HEK293 (cell line): ENCODE data around the gene OXGR1.

Experiments
- ZNF132 ChIP-seq: fragments of 450-650 bp; formaldehyde crosslinking; IDR thresholded peaks from 2 replicates; pipeline ENCODE4 v1.5.1; 2017; ENCODE audit warnings: missing biosample characterization, missing genetic modification characterization, borderline replicate concordance
- ZNF148 ChIP-seq: fragments of 450-650 bp; formaldehyde crosslinking; IDR thresholded peaks from 2 replicates; pipeline ENCODE4 v1.5.0; 2017; ENCODE audit warnings: missing biosample characterization, missing genetic modification characterization, borderline replicate concordance
- TF ChIP-seq, protein P1 (sequence below): fragments of 450-650 bp; formaldehyde crosslinking; IDR thresholded peaks from 2 replicates; pipeline ENCODE4 v1.5.1; 2016; ENCODE audit warnings: missing biosample characterization, missing genetic modification characterization

- TF ChIP-seq ZNF132 (tag by site-specific recombination) (no peak), ZNF148 (tag by site-specific recombination) (no peak)
- TF ChIP-seq, protein P1, sequence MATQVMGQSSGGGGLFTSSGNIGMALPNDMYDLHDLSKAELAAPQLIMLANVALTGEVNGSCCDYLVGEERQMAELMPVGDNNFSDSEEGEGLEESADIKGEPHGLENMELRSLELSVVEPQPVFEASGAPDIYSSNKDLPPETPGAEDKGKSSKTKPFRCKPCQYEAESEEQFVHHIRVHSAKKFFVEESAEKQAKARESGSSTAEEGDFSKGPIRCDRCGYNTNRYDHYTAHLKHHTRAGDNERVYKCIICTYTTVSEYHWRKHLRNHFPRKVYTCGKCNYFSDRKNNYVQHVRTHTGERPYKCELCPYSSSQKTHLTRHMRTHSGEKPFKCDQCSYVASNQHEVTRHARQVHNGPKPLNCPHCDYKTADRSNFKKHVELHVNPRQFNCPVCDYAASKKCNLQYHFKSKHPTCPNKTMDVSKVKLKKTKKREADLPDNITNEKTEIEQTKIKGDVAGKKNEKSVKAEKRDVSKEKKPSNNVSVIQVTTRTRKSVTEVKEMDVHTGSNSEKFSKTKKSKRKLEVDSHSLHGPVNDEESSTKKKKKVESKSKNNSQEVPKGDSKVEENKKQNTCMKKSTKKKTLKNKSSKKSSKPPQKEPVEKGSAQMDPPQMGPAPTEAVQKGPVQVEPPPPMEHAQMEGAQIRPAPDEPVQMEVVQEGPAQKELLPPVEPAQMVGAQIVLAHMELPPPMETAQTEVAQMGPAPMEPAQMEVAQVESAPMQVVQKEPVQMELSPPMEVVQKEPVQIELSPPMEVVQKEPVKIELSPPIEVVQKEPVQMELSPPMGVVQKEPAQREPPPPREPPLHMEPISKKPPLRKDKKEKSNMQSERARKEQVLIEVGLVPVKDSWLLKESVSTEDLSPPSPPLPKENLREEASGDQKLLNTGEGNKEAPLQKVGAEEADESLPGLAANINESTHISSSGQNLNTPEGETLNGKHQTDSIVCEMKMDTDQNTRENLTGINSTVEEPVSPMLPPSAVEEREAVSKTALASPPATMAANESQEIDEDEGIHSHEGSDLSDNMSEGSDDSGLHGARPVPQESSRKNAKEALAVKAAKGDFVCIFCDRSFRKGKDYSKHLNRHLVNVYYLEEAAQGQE (tag by site-specific recombination), result no peak
Measured at GRCh38 chr13:97005625-97006262, 11.5 kb upstream of the OXGR1 start.
